H54 (cell line): ENCODE data around the gene NCBP2.

ENCODE experiments used
- DNase-seq: peaks from one replicate; pipeline ENCODE4 v3.0.0; 2011; ENCODE audit warnings: low spot score, mixed read lengths; ENCODE audit not compliant: insufficient read length
- FAIRE-seq: peaks from 3 replicates; lab custom pipeline; 2011; peaks lifted over from hg19 to GRCh38; lab: Jason Lieb, UNC
- POLR2A ChIP-seq: IDR thresholded peaks from 2 replicates; pipeline ENCODE4 v1.6.1; 2011; ENCODE audit warnings: low read depth, mild to moderate bottlenecking, low read length

Gene NCBP2

DNA sequence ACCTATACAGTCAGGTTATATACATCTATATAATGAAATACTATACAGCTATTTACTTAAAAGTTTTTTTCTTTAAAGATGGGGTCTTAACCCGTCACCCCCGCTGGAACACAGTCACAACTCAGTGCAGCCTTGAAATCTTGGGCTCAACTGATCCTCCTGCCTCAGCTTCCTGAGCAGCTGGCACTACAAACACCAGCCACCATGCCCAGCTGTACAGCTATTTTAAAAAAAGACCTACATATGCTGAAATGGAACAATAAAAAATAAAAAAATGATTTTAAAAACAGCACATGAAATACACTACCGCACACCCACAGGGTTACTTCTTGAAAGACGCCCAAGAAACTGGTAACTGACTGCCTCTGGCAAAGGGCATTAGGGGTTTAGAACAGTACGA is 3.8 kb downstream of the NCBP2 start:
- no peak for FAIRE-seq

DNA sequence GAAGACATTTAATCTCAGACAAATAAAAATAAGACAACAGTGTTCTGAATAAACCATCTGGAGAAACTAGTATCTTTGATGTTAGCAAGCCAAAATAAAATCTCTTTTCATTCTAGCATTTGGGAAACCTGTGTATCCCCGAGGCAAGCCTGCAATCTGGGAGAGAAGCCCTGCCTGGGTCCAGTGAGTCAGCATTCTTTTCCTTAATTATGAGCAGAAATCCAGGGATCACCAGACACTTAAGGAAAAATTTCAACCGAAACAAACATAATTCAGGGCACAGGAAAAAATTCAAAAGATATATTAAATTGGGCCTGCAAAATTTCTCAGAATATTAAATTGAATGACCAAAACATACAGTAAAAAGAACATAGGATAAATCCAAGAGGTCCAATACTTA is 4.2 kb downstream of the NCBP2 start:
- no peak for FAIRE-seq
- no peak for TF ChIP-seq POLR2A
- DNase-seq, result no peak

More for the DNA sequence above, 3.8 kb downstream of the NCBP2 start:
- no peak for DNase-seq
- no peak for TF ChIP-seq POLR2A

DNA sequence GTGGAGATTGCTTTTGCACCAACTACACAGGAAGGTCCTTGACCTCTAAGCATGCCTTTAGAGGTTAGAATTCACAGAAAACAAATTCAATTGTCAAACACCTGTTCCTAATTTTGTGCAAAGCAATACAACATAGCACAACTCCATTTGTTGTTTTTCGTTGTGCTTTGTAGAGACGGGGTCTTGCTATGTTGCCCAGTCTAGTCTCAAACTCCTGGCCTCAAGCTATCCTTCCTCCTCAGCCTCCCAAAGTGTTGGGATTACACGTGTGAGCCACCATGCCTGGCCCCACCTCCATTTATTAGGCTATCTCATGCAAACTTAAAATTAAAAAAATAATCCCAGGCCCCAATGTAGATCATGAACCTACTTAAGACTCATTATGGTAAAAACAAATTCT is 6.0 kb downstream of the NCBP2 start:
- FAIRE-seq, result no peak

DNA sequence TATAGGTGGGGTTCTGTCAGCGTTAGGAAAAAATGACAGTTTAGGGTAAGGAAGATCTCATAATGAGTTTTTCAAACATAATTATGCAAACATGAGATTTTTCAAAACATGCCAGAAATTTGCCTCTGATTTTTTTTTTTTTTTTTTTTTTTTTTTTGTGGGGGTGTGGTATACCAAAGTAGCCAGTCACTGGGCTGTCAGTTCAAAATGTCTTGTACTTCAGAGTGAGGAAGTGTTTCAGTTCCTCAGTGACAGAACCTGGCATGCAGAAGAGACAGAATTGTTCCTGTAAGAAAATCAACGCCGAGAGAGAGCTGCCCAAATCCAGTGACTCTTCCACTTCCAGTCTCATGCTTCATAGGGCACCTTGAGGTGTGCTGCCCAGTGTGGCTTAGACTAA is 9.7 kb downstream of the NCBP2 start:
- DNase-seq (no peak), FAIRE-seq (no peak)
- no peak for TF ChIP-seq POLR2A

More for the DNA sequence above, 6.0 kb downstream of the NCBP2 start:
- DNase-seq, result no peak
- TF ChIP-seq POLR2A, result no peak

- no peak for TF ChIP-seq POLR2A
- DNase-seq, result no peak
- no peak for FAIRE-seq
Observed at GRCh38 chr3:196931828-196932587, 10.3 kb downstream of the NCBP2 start.

DNA sequence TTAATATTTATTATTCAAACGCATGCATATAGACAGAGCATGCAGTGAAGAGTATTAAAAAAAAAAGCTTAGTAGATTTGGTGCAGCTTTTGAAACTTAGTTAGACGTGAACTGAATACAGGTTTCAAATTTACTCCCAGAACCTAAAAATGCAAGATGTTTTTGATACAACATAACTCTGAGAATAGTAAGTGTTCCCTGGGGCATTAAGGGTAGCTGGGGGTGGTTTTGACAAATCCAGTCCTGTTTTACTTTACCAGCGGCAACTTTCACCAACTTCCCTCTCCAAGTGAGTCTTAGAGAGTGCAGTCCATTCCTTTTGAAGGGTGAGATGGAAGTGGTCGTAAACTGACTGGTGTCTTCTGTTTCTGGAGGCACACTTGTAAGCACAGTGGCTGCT is 11.2 kb downstream of the NCBP2 start:
- FAIRE-seq (no peak), DNase-seq (no peak)
- TF ChIP-seq POLR2A, result no peak

GRCh38 chr3:196927571-196928453 is 14.5 kb downstream of the NCBP2 start:
- TF ChIP-seq POLR2A, result no peak
- FAIRE-seq (no peak), DNase-seq (no peak)

GRCh38 chr3:196920733-196921132 is 21.6 kb downstream of the NCBP2 start:
- FAIRE-seq, result peak; percentile 62
- no peak for TF ChIP-seq POLR2A
- DNase-seq, result no peak

DNA sequence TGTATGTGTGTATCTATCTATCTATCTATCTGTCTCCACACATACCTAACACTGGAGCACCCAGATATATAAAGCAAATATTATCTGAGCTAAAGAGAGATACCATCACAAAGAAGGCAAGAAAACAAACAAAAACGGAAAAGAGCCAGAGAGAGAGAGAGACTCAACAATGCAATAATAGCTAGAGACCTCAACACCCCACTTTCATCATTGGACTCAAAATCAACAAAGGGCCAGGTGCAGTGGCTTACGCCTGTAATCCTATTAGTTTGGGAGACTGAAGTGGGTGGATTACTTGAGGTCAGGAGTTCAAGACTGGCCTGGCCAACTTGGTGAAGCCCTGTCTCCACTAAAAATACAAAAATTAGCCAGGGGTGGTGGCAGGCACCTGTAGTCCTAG is 23.4 kb downstream of the NCBP2 start:
- no peak for TF ChIP-seq POLR2A
- DNase-seq, result no peak
- no peak for FAIRE-seq

GRCh38 chr3:196916995-196917394 is 25.3 kb downstream of the NCBP2 start:
- no peak for TF ChIP-seq POLR2A
- no peak for FAIRE-seq
- no peak for DNase-seq

GRCh38 chr3:196916221-196916620 is 26.1 kb downstream of the NCBP2 start:
- no peak for TF ChIP-seq POLR2A
- no peak for DNase-seq
- FAIRE-seq, result no peak

- TF ChIP-seq POLR2A, result no peak
- DNase-seq, result no peak
- no peak for FAIRE-seq
Observed at GRCh38 chr3:196915375-196915774, 27.0 kb downstream of the NCBP2 start.

GRCh38 chr3:196914866-196915265 is 27.5 kb downstream of the NCBP2 start:
- DNase-seq (no peak), FAIRE-seq (no peak)
- TF ChIP-seq POLR2A, result no peak

DNA sequence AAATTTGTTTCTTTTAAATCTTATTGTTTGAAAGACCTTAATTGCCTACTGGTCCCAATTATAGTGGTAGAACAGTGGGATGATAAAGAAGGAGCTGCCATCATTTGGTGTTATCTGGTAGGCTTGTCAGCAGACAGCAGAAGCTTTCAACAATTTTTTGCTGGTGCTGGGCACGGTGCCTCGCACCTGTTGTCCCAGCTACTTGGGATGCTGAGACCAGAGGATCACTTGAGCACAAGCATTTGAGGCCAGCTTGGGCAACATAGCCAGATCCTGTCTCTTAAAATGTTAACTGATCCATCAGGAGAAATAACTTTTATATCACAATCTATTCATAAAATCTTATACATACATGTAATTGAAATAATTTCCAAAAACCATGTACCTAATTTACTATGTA is 38.6 kb downstream of the NCBP2 start:
- DNase-seq, result no peak
- FAIRE-seq, result no peak
- TF ChIP-seq POLR2A, result no peak
